Measurements from ENCODE around the gene ZNRF2. TPM values are rescaled to one million over a fixed set of nuclear protein-coding genes. Genes with fewer than 3 reads are reported as not detected.

Gene ZNRF2
- total RNA-seq, 1 experiment from 2014 or later: 45.3 TPM

GRCh38 chr7:30351724-30352123 lies 67.3 kb downstream of the ZNRF2 start:
- DNase-seq: no peak
- Histone ChIP-seq H3K9me2 (replicated peaks; ENCODE audit: insufficient read depth, low read length) (no peaks in the 10 kb centered on the region), H3K9ac (ENCODE audit: low read length) (peak overlapping the region; percentile 31), H3K36me3 (ENCODE audit: insufficient read depth, low read length) (peaks cover 10% of the 10 kb centered on the region; the same call in 1 of the 2 replicates), H3K4me1 (ENCODE audit: low read length) (peaks cover 77% of the 10 kb centered on the region), H3K27ac (ENCODE audit: low read length) (peak overlapping the region; percentile 74), H3K79me2 (ENCODE audit: low read length) (peaks cover 95% of the 10 kb centered on the region), H4K20me1 (ENCODE audit: insufficient read depth, low read depth, low read length) (no peaks in the 10 kb centered on the region), H3K27me3 (ENCODE audit: low read length) (no peaks in the 10 kb centered on the region), H2AFZ (ENCODE audit: low read length) (no peak overlapping the region), H3K9me3 (ENCODE audit: low read length) (no peaks in the 10 kb centered on the region), H3K4me2 (ENCODE audit: low read depth, low read length, poor library complexity, severe bottlenecking) (peak overlapping the region; percentile 71), H3K4me3 (ENCODE audit: low read length) (peak overlapping the region; percentile 6; the same call in 1 of the 2 replicates)

GRCh38 chr7:30352169-30352568 lies 67.8 kb downstream of the ZNRF2 start:
- H3K4me1 ChIP-seq (ENCODE audit: low read length): peaks cover 72% of the 10 kb centered on the region

GRCh38 chr7:30353532-30353931 lies 69.1 kb downstream of the ZNRF2 start:
- no peak for DNase-seq
- Histone ChIP-seq H3K9me3 (ENCODE audit: low read length) (no peaks in the 10 kb centered on the region), H2AFZ (ENCODE audit: low read length) (no peak overlapping the region), H3K9me2 (replicated peaks; ENCODE audit: insufficient read depth, low read length) (no peaks in the 10 kb centered on the region), H3K4me3 (ENCODE audit: low read length) (no peak overlapping the region), H3K27me3 (ENCODE audit: low read length) (no peaks in the 10 kb centered on the region), H4K20me1 (ENCODE audit: insufficient read depth, low read depth, low read length) (no peaks in the 10 kb centered on the region), H3K36me3 (ENCODE audit: insufficient read depth, low read length) (peaks cover 23% of the 10 kb centered on the region), H3K9ac (ENCODE audit: low read length) (no peak overlapping the region), H3K27ac (ENCODE audit: low read length) (peak overlapping the region; percentile 74; the same call in 1 of the 2 replicates), H3K4me1 (ENCODE audit: low read length) (peaks cover 59% of the 10 kb centered on the region), H3K79me2 (ENCODE audit: low read length) (peaks cover 93% of the 10 kb centered on the region), H3K4me2 (ENCODE audit: low read depth, low read length, poor library complexity, severe bottlenecking) (no peak overlapping the region)

More at GRCh38 chr7:30352169-30352568, 67.8 kb downstream of the ZNRF2 start:
- peaks cover 14% of the 10 kb centered on the region for H3K36me3 ChIP-seq (ENCODE audit: insufficient read depth, low read length)
- no peaks in the 10 kb centered on the region for H4K20me1 ChIP-seq (ENCODE audit: insufficient read depth, low read depth, low read length)
- no peaks in the 10 kb centered on the region for H3K9me3 ChIP-seq (ENCODE audit: low read length)
- no peak overlapping the region for H2AFZ ChIP-seq (ENCODE audit: low read length)
- no peaks in the 10 kb centered on the region for H3K9me2 ChIP-seq (replicated peaks; ENCODE audit: insufficient read depth, low read length)
- peak overlapping the region; percentile 71 for H3K4me2 ChIP-seq (ENCODE audit: low read depth, low read length, poor library complexity, severe bottlenecking)
- peak overlapping the region; percentile 74 for H3K27ac ChIP-seq (ENCODE audit: low read length)
- no peaks in the 10 kb centered on the region for H3K27me3 ChIP-seq (ENCODE audit: low read length)
- H3K4me3 ChIP-seq (ENCODE audit: low read length): no peak overlapping the region
- peaks cover 95% of the 10 kb centered on the region for H3K79me2 ChIP-seq (ENCODE audit: low read length)
- DNase-seq: peak; percentile 78
- peak overlapping the region; percentile 5; the same call in 1 of the 2 replicates for H3K9ac ChIP-seq (ENCODE audit: low read length)

- H3K36me3 ChIP-seq (ENCODE audit: insufficient read depth, low read length): peaks cover 23% of the 10 kb centered on the region
- peaks cover 93% of the 10 kb centered on the region for H3K79me2 ChIP-seq (ENCODE audit: low read length)
- no peaks in the 10 kb centered on the region for H3K27me3 ChIP-seq (ENCODE audit: low read length)
- H4K20me1 ChIP-seq (ENCODE audit: insufficient read depth, low read depth, low read length): no peaks in the 10 kb centered on the region
- no peak overlapping the region for H3K9ac ChIP-seq (ENCODE audit: low read length)
- H3K9me2 ChIP-seq (replicated peaks; ENCODE audit: insufficient read depth, low read length): no peaks in the 10 kb centered on the region
- no peak for DNase-seq
- no peak overlapping the region; the same call in 1 of the 2 replicates for H3K27ac ChIP-seq (ENCODE audit: low read length)
- no peak overlapping the region for H2AFZ ChIP-seq (ENCODE audit: low read length)
- H3K9me3 ChIP-seq (ENCODE audit: low read length): no peaks in the 10 kb centered on the region
- H3K4me3 ChIP-seq (ENCODE audit: low read length): no peak overlapping the region
- no peak overlapping the region for H3K4me2 ChIP-seq (ENCODE audit: low read depth, low read length, poor library complexity, severe bottlenecking)
- H3K4me1 ChIP-seq (ENCODE audit: low read length): peaks cover 53% of the 10 kb centered on the region
Measured at GRCh38 chr7:30353932-30354607, 69.7 kb downstream of the ZNRF2 start.

- H3K4me3 ChIP-seq (ENCODE audit: low read length): no peak overlapping the region
Measured at GRCh38 chr7:30354791-30355190, 70.4 kb downstream of the ZNRF2 start.

GRCh38 chr7:30359957-30360356 lies 75.6 kb downstream of the ZNRF2 start:
- DNase-seq: no peak
- Histone ChIP-seq H3K27me3 (ENCODE audit: low read length) (no peaks in the 10 kb centered on the region), H3K9me2 (replicated peaks; ENCODE audit: insufficient read depth, low read length) (no peaks in the 10 kb centered on the region), H3K4me2 (ENCODE audit: low read depth, low read length, poor library complexity, severe bottlenecking) (no peak overlapping the region), H2AFZ (ENCODE audit: low read length) (no peak overlapping the region), H3K36me3 (ENCODE audit: insufficient read depth, low read length) (peaks cover 23% of the 10 kb centered on the region), H3K79me2 (ENCODE audit: low read length) (peaks cover 77% of the 10 kb centered on the region), H4K20me1 (ENCODE audit: insufficient read depth, low read depth, low read length) (no peaks in the 10 kb centered on the region), H3K9ac (ENCODE audit: low read length) (no peak overlapping the region), H3K4me1 (ENCODE audit: low read length) (peaks cover 21% of the 10 kb centered on the region), H3K9me3 (ENCODE audit: low read length) (no peaks in the 10 kb centered on the region), H3K27ac (ENCODE audit: low read length) (no peak overlapping the region), H3K4me3 (ENCODE audit: low read length) (no peak overlapping the region)

More at GRCh38 chr7:30354791-30355190, 70.4 kb downstream of the ZNRF2 start:
- DNase-seq: no peak
- Histone ChIP-seq H3K36me3 (ENCODE audit: insufficient read depth, low read length) (peaks cover 23% of the 10 kb centered on the region), H3K27ac (ENCODE audit: low read length) (no peak overlapping the region), H3K27me3 (ENCODE audit: low read length) (no peaks in the 10 kb centered on the region), H4K20me1 (ENCODE audit: insufficient read depth, low read depth, low read length) (no peaks in the 10 kb centered on the region), H3K9me3 (ENCODE audit: low read length) (no peaks in the 10 kb centered on the region), H3K4me2 (ENCODE audit: low read depth, low read length, poor library complexity, severe bottlenecking) (no peak overlapping the region), H3K9me2 (replicated peaks; ENCODE audit: insufficient read depth, low read length) (no peaks in the 10 kb centered on the region), H3K79me2 (ENCODE audit: low read length) (peaks cover 92% of the 10 kb centered on the region), H2AFZ (ENCODE audit: low read length) (no peak overlapping the region), H3K9ac (ENCODE audit: low read length) (no peak overlapping the region), H3K4me1 (ENCODE audit: low read length) (peaks cover 46% of the 10 kb centered on the region)

- no peak overlapping the region for H2AFZ ChIP-seq (ENCODE audit: low read length)
- H3K36me3 ChIP-seq (ENCODE audit: insufficient read depth, low read length): peaks cover 9% of the 10 kb centered on the region; the same call in 1 of the 2 replicates
- peak overlapping the region; percentile 38 for H3K4me3 ChIP-seq (ENCODE audit: low read length)
- no peaks in the 10 kb centered on the region for H3K27me3 ChIP-seq (ENCODE audit: low read length)
- H3K4me1 ChIP-seq (ENCODE audit: low read length): peaks cover 43% of the 10 kb centered on the region
- peaks cover 81% of the 10 kb centered on the region for H3K79me2 ChIP-seq (ENCODE audit: low read length)
- H3K4me2 ChIP-seq (ENCODE audit: low read depth, low read length, poor library complexity, severe bottlenecking): peak overlapping the region; percentile 75
- DNase-seq: peak; percentile 72
- no peaks in the 10 kb centered on the region for H4K20me1 ChIP-seq (ENCODE audit: insufficient read depth, low read depth, low read length)
- no peaks in the 10 kb centered on the region for H3K9me3 ChIP-seq (ENCODE audit: low read length)
- no peaks in the 10 kb centered on the region for H3K9me2 ChIP-seq (replicated peaks; ENCODE audit: insufficient read depth, low read length)
- H3K27ac ChIP-seq (ENCODE audit: low read length): peak overlapping the region; percentile 84
- H3K9ac ChIP-seq (ENCODE audit: low read length): peak overlapping the region; percentile 50
Measured at GRCh38 chr7:30363778-30364563, 79.6 kb downstream of the ZNRF2 start.

- Histone ChIP-seq H2AFZ (ENCODE audit: low read length) (no peak overlapping the region), H3K4me3 (ENCODE audit: low read length) (peak overlapping the region; percentile 38), H3K36me3 (ENCODE audit: insufficient read depth, low read length) (peaks cover 13% of the 10 kb centered on the region; the same call in 1 of the 2 replicates)
Measured at GRCh38 chr7:30364773-30365172, 80.4 kb downstream of the ZNRF2 start.

More at GRCh38 chr7:30364773-30365172, 80.4 kb downstream of the ZNRF2 start:
- H4K20me1 ChIP-seq (ENCODE audit: insufficient read depth, low read depth, low read length): no peaks in the 10 kb centered on the region
- H3K27me3 ChIP-seq (ENCODE audit: low read length): no peaks in the 10 kb centered on the region
- H3K9me2 ChIP-seq (replicated peaks; ENCODE audit: insufficient read depth, low read length): no peaks in the 10 kb centered on the region
- peaks cover 43% of the 10 kb centered on the region for H3K4me1 ChIP-seq (ENCODE audit: low read length)
- peak overlapping the region; percentile 50 for H3K9ac ChIP-seq (ENCODE audit: low read length)
- peak; percentile 66 for DNase-seq
- peak overlapping the region; percentile 84 for H3K27ac ChIP-seq (ENCODE audit: low read length)
- H3K4me2 ChIP-seq (ENCODE audit: low read depth, low read length, poor library complexity, severe bottlenecking): peak overlapping the region; percentile 75
- H3K9me3 ChIP-seq (ENCODE audit: low read length): no peaks in the 10 kb centered on the region
- peaks cover 82% of the 10 kb centered on the region for H3K79me2 ChIP-seq (ENCODE audit: low read length)
